Measurements from ENCODE around the gene ADPRHL1. TPM values are rescaled to one million over a fixed set of nuclear protein-coding genes. Genes with fewer than 3 reads are reported as not detected.

Gene ADPRHL1
- total RNA-seq, 1 donor from 2014 or later, result 2.8 TPM

GRCh38 chr13:113415032-113415431, 38.3 kb downstream of the ADPRHL1 start:
- H3K4me1 Mint-ChIP-seq, result no peaks in the 10 kb centered on the region
- TF ChIP-seq, protein P1, sequence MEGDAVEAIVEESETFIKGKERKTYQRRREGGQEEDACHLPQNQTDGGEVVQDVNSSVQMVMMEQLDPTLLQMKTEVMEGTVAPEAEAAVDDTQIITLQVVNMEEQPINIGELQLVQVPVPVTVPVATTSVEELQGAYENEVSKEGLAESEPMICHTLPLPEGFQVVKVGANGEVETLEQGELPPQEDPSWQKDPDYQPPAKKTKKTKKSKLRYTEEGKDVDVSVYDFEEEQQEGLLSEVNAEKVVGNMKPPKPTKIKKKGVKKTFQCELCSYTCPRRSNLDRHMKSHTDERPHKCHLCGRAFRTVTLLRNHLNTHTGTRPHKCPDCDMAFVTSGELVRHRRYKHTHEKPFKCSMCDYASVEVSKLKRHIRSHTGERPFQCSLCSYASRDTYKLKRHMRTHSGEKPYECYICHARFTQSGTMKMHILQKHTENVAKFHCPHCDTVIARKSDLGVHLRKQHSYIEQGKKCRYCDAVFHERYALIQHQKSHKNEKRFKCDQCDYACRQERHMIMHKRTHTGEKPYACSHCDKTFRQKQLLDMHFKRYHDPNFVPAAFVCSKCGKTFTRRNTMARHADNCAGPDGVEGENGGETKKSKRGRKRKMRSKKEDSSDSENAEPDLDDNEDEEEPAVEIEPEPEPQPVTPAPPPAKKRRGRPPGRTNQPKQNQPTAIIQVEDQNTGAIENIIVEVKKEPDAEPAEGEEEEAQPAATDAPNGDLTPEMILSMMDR (conservative IDR thresholded peaks at IDR 0.05), result no peak
- H3K27ac Mint-ChIP-seq (ENCODE audit: unreplicated experiment), result no peak overlapping the region
- no peak overlapping the region for H3K4me3 Mint-ChIP-seq
- peaks cover 3% of the 10 kb centered on the region for H3K27me3 Mint-ChIP-seq (ENCODE audit: low read depth)
- H3K36me3 Mint-ChIP-seq (ENCODE audit: low read depth), result peaks cover 2% of the 10 kb centered on the region
- H3K9me3 Mint-ChIP-seq, result no peaks in the 10 kb centered on the region
- no peak for DNase-seq (ENCODE audit: low read depth, low spot score)

DNA sequence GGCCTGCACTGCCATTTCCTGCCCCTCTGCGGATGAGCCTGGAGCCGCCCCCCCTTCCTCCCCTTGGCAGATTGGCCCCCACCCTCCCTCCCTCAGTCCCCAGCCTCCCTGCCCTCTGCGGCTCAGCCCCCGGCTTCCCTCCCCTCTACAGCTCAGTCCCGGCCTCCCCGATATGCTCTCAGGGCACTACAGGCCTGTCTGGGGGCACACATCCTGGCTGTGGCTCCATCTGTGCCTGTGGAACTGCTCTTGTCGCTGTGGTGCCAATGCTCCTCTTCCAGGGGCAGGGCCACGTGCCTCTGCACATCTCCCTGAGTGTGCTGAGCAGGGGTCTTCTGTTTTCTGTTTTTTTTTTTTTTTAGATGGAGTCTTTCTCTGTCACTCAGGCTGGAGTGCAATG, 39.0 kb downstream of the ADPRHL1 start:
- H3K36me3 Mint-ChIP-seq (ENCODE audit: low read depth), result peaks cover 2% of the 10 kb centered on the region
- H3K9me3 Mint-ChIP-seq, result no peaks in the 10 kb centered on the region
- no peaks in the 10 kb centered on the region for H3K4me1 Mint-ChIP-seq
- DNase-seq (ENCODE audit: low read depth, low spot score), result no peak
- no peak overlapping the region for H3K4me3 Mint-ChIP-seq
- no peak overlapping the region for H3K27ac Mint-ChIP-seq (ENCODE audit: unreplicated experiment)
- peaks cover 3% of the 10 kb centered on the region for H3K27me3 Mint-ChIP-seq (ENCODE audit: low read depth)
- TF ChIP-seq, protein P1 (conservative IDR thresholded peaks at IDR 0.05), result no peak

DNA sequence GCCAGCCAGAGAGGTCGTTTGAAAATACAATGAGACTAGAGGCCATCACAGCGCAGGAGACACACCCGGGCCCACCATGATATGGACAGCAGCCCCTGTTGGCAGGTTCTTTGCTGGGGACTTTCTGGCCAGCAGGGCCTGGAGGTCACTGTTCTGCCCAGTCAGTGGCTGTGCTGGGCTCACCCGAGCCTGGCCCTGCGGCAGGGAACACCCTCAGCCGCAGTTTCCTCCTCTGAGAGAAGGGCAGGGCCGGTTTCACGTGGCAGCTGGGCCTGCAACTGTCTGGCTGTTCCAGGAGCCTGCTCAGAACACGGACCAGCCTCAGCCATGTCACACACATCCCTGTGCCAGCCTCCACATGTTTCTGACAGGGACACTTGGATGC, 39.4 kb downstream of the ADPRHL1 start:
- Mint-ChIP-seq H3K4me3 (no peak overlapping the region), H3K4me1 (no peaks in the 10 kb centered on the region), H3K27me3 (ENCODE audit: low read depth) (peaks cover 3% of the 10 kb centered on the region), H3K36me3 (ENCODE audit: low read depth) (peaks cover 2% of the 10 kb centered on the region), H3K27ac (ENCODE audit: unreplicated experiment) (no peak overlapping the region), H3K9me3 (no peaks in the 10 kb centered on the region)
- TF ChIP-seq, protein P1 (conservative IDR thresholded peaks at IDR 0.05), result no peak
- no peak for DNase-seq (ENCODE audit: low read depth, low spot score)

DNA sequence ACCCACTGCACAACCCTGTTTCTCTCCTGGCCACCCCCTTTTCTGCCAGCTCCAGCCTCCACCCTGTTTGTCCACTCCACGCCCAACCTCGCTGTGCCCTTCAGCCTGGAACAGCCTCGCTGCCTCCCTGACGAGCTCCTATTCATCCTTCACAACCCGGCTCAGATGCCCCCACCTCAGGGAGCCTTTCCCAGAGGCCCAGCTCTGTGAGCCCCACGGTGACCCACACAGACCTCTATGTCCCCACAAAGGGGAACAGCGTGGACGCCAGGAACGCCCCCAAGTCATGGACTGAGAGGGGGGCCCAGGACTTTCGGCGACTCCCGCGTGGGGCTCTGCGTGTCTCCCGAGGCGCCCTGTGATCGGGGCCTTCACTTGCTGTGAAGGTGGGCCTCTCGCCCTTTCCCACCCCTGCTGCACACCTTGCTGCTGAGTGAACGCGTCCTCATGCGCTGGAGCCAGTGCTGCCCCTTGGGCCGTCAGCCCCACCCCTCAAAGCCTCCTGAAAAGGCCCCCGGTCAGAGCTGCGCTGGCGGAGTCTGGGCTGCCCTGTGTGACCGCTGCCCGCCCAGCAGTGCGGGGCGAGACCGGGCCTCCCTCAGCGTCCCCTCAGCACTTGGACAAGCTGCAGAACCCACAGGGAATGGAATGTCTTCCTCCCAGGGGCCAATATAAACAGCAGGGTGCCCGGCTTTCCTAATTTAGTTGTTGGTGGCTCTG, 40.0 kb downstream of the ADPRHL1 start:
- DNase-seq (ENCODE audit: low read depth, low spot score), result no peak
- Mint-ChIP-seq H3K27me3 (ENCODE audit: low read depth) (peaks cover 3% of the 10 kb centered on the region), H3K9me3 (no peaks in the 10 kb centered on the region), H3K27ac (ENCODE audit: unreplicated experiment) (no peak overlapping the region), H3K4me3 (no peak overlapping the region), H3K36me3 (ENCODE audit: low read depth) (peaks cover 2% of the 10 kb centered on the region), H3K4me1 (peaks cover 2% of the 10 kb centered on the region)
- TF ChIP-seq, protein P1 (conservative IDR thresholded peaks at IDR 0.05), result no peak

DNA sequence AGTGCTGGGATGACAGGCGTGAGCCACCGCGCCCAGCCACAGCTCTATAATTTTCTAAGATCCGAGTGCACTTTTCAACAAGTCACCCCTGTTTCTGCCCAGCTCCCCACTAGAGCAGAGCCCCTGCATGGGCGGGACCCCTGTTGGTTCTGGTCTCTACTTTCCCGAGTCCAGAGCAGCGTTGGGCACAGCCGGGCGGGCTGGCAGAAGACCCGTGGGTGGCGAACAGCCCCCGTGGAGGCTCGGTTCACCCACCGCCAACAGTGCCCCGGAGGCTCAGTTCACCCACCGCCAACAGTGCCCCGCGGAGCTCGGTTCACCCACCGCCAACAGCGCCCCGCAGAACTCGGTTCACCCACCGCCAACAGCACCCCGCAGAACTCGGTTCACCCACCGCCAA, 40.8 kb downstream of the ADPRHL1 start:
- Mint-ChIP-seq H3K4me1 (peaks cover 4% of the 10 kb centered on the region), H3K27me3 (ENCODE audit: low read depth) (peaks cover 3% of the 10 kb centered on the region), H3K36me3 (ENCODE audit: low read depth) (peaks cover 2% of the 10 kb centered on the region), H3K4me3 (no peak overlapping the region), H3K27ac (ENCODE audit: unreplicated experiment) (no peak overlapping the region), H3K9me3 (no peaks in the 10 kb centered on the region)
- DNase-seq (ENCODE audit: low read depth, low spot score), result no peak
- TF ChIP-seq, protein P1 (conservative IDR thresholded peaks at IDR 0.05), result no peak

Measured in neural crest cell (in vitro differentiated cells).